ENCODE results near the gene GIPC3. TPM values are rescaled to one million over a fixed set of nuclear protein-coding genes. Genes with fewer than 3 reads are reported as not detected.

The GIPC3 gene
- total RNA-seq, 4 donors from 2014 or later: 0.18 to 0.76 (median 0.22) TPM

DNA sequence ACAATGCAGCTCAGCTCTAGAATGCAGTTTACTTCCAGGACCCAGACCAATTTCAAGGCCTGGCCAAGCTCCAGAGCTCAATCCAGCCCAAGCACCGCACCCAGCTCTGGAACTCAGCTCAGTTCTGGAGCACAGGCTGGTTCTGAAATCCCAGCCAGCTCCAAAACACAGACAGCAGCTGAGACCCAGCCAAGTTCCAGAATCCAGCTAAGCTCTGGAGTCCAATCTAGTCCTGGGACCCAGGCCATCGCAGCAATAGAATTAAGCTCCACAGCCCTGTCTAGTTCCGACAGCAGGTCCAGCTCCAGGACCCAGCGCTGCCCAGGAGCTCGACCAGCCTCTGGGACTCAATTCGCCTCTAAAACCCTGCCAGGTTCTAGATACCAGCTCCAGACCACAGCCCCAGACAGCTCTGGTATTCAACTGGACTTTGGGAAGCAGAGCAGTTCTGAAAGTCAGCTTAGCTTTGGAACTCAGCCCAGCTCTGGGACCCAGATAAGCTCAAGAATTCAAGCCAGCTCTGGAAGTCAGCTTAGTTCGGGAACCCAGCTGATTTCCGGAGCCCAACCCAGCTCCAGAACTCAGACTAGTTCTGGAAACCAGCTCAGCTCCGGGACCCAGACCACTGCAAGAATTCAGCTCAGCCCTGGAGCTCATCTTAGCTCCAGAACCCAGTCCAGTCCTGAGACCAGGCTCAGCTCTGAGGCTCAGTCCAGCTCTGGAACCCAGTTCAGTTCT lies 6.8 kb downstream of the GIPC3 start:
- Histone ChIP-seq H3K36me3 (no peaks in the 10 kb centered on the region), H3K4me3 (no peak overlapping the region), H3K27ac (peak overlapping the region in 1 of 4 donors; percentile 5), H3K27me3 (peaks cover 0 to 9% (median 0%) of the 10 kb centered on the region in 4 donors), H3K9me3 (peaks cover 0 to 4% (median 0%) of the 10 kb centered on the region in 3 donors), H3K4me1 (no peaks in the 10 kb centered on the region)
- TF ChIP-seq POLR2A (IDR thresholded peaks at IDR 0.05): no peak
- DNase-seq: no peak
- intact Hi-C loops (cut with DNase I): no loop called here
- 33 to 87% methylated on average over 1 to 6 of the region's 9 CpGs for WGBS, 2 donors

DNA sequence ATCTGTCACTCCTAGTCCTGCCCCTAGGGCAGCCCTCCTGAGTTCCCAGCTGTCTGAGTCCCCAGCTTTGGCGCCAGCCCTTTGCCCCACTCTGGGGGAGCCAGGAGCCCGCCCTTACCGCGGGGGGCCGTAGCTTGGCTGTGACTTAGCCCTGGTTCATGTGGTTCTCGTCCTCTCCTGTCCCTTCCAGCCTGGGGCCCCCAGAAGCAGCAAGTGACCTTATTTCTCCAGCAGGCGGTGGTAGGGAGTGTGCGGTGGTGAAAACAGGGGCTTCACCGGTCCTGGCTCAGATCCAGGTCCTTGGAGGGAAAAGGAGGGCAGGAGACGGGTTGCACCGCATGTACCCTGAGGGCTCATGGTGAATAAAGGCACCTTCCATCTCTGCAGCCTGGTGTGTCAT lies 7.9 kb downstream of the GIPC3 start:
- peaks cover 0 to 8% (median 0%) of the 10 kb centered on the region in 4 donors for H3K27me3 ChIP-seq
- H3K9me3 ChIP-seq: peaks cover 0 to 4% (median 0%) of the 10 kb centered on the region in 3 donors
- peak overlapping the region in 1 of 4 donors; percentile 5 for H3K27ac ChIP-seq
- H3K4me1 ChIP-seq: no peaks in the 10 kb centered on the region
- 32% methylated on average over 4 of the region's 11 CpGs; no CpG with 5 or more reads in 1 of the 2 donors for WGBS, 2 donors
- no peak for DNase-seq
- H3K4me3 ChIP-seq: no peak overlapping the region
- intact Hi-C loops (cut with DNase I): no loop called here
- no peaks in the 10 kb centered on the region for H3K36me3 ChIP-seq
- no peak for TF ChIP-seq POLR2A (IDR thresholded peaks at IDR 0.05)
- TF ChIP-seq, protein P1, sequence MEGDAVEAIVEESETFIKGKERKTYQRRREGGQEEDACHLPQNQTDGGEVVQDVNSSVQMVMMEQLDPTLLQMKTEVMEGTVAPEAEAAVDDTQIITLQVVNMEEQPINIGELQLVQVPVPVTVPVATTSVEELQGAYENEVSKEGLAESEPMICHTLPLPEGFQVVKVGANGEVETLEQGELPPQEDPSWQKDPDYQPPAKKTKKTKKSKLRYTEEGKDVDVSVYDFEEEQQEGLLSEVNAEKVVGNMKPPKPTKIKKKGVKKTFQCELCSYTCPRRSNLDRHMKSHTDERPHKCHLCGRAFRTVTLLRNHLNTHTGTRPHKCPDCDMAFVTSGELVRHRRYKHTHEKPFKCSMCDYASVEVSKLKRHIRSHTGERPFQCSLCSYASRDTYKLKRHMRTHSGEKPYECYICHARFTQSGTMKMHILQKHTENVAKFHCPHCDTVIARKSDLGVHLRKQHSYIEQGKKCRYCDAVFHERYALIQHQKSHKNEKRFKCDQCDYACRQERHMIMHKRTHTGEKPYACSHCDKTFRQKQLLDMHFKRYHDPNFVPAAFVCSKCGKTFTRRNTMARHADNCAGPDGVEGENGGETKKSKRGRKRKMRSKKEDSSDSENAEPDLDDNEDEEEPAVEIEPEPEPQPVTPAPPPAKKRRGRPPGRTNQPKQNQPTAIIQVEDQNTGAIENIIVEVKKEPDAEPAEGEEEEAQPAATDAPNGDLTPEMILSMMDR (IDR thresholded peaks at IDR 0.05): no peak

DNA sequence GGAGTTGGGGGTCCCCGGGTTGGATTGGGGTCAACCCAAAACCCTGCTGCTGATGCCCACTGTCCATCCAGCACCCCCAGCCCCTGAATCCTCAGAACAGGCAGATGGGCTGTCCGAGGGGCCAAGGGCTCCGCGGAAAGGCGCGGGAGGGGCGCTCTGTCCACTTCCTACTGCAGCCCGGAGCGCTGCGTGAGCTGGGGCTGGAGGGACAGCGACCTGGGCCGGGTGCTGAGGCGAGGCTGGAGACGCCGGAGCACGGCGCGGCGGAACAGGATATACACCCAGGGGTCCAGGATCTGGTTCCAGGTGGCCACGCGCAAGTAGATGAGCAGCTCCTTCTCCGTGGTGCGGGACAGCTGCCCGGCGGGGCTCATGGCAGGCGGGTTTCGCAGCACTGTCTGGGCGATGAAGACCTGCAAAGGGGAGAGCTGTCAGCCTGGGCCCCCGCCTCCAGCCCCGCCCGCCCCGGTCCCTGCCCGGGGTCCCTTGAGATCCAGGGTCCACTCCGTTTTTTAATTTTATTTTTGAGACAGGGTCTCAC lies 10.3 kb downstream of the GIPC3 start:
- TF ChIP-seq, protein P1 (IDR thresholded peaks at IDR 0.05): no peak
- no peak for TF ChIP-seq POLR2A (IDR thresholded peaks at IDR 0.05)
- no peak overlapping the region for H3K27ac ChIP-seq
- no peaks in the 10 kb centered on the region for H3K4me1 ChIP-seq
- H3K9me3 ChIP-seq: peaks cover 0 to 4% (median 0%) of the 10 kb centered on the region in 3 donors
- H3K36me3 ChIP-seq: peaks cover 0 to 9% (median 0%) of the 10 kb centered on the region in 3 donors
- DNase-seq: no peak
- intact Hi-C loops (cut with DNase I): no loop called here
- H3K4me3 ChIP-seq: no peak overlapping the region
- 75 to 77% methylated on average over 7 to 15 of the region's 34 CpGs for WGBS, 2 donors
- peaks cover 0 to 8% (median 0%) of the 10 kb centered on the region in 4 donors for H3K27me3 ChIP-seq

DNA sequence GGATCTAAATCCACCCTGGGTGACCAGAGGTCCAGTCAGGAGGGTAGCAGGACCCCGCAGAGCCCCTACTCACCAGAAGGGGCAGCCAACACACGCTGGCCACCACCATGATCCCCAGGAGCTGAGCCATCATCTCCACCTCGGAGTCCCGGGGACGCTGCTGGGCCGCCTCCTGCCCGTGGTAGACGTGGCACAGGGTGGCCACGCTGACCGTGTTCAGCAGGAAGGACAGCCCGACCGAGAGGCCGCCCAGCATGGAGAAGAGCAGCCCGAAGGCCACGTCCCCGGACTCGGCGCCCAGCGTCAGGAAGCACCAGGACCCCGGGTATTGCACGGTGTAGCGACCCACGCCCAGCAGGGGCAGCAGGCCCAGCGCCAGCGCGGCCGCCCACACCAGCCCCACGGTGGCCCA lies 14.5 kb downstream of the GIPC3 start:
- Histone ChIP-seq H3K9me3 (no peaks in the 10 kb centered on the region), H3K27ac (no peak overlapping the region), H3K36me3 (peaks cover 0 to 9% (median 0%) of the 10 kb centered on the region in 3 donors), H3K27me3 (peaks cover 0 to 12% (median 0%) of the 10 kb centered on the region in 4 donors), H3K4me1 (peaks cover 0 to 19% (median 3%) of the 10 kb centered on the region in 3 donors), H3K4me3 (no peak overlapping the region)
- intact Hi-C loops (cut with DNase I): no loop called here
- DNase-seq: no peak
- TF ChIP-seq, protein P1 (IDR thresholded peaks at IDR 0.05): no peak
- TF ChIP-seq POLR2A (IDR thresholded peaks at IDR 0.05): no peak
- WGBS, 2 donors: 92% methylated on average over 7 of the region's 28 CpGs; no CpG with 5 or more reads in 1 of the 2 donors

DNA sequence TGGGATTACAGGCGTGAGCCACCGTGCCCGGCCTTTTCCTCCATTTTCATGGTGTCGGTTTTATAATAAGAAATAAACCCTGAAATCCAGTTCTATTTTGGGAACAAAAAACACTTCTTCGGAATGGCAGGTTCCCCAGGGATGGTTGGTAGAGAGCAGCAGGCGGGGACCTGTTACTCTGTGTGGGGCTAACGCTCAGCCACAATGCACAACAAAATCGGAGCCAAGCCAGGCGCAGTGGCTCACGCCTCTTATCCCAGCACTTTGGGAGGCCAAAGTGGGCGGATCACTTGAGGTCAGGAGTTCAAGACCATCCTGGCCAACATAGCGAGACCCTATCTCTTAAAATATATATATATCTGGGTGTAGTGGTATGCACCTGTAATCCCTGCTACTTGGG lies 15.7 kb downstream of the GIPC3 start:
- Histone ChIP-seq H3K36me3 (peaks cover 0 to 9% (median 0%) of the 10 kb centered on the region in 3 donors), H3K27ac (no peak overlapping the region), H3K4me1 (peaks cover 0 to 30% (median 12%) of the 10 kb centered on the region in 3 donors), H3K4me3 (no peak overlapping the region), H3K9me3 (no peaks in the 10 kb centered on the region), H3K27me3 (peaks cover 0 to 18% (median 0%) of the 10 kb centered on the region in 4 donors)
- WGBS, 2 donors: 73 to 83% methylated on average over 5 to 11 of the region's 12 CpGs
- intact Hi-C loops (cut with DNase I): no loop called here
- no peak for TF ChIP-seq POLR2A (IDR thresholded peaks at IDR 0.05)
- TF ChIP-seq, protein P1 (IDR thresholded peaks at IDR 0.05): no peak
- no peak for DNase-seq
